DMS153 (cell line): ENCODE results near the gene SPATS2.

Source experiments
- DNase-seq: peaks from one replicate; lab custom pipeline; 2025; lab: John Stamatoyannopoulos, UW

SPATS2 gene

GRCh38 chr12:49335955-49336644 is 31.2 kb upstream of the SPATS2 start:
- no peak for DNase-seq

GRCh38 chr12:49336645-49337584 is 30.3 kb upstream of the SPATS2 start, which contains the start of gene C1QL4:
Gene C1QL4, minus strand, starts transcription at chr12:49337188. Its CDS starts 711 bp downstream, at chr12:49336477.
- DNase-seq: peak; percentile 39

DNA sequence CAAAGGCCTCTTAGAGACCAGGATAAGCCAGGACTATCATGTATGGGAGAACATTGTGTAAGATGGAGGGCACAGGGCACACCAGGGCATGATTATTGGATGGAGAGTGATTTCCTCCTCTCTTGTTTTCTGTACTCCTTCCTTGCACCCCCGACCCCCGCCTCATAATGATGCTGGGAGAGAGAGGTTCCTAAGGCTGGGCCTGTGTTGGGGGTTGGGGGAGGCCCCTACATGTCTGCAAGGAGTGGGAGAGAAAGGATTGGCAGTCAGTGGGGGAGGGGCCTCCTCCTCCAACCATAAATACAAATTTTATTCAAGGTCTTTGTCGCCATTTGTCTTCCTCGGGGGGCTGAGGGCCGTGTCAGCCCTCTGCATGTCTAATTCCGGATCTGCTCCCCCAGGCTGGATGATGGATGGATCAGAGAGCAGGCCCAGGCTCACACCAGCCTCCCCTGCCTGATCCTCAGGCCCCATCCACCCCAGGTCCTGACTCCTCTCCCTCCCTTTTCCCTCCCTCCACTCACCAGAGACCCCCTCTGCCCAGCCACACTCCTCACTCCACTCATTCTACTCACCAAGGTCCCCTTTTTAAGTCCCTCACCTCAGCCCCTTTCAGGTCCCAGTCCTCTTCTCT is 28.3 kb upstream of the SPATS2 start:
- no peak for DNase-seq

DNA sequence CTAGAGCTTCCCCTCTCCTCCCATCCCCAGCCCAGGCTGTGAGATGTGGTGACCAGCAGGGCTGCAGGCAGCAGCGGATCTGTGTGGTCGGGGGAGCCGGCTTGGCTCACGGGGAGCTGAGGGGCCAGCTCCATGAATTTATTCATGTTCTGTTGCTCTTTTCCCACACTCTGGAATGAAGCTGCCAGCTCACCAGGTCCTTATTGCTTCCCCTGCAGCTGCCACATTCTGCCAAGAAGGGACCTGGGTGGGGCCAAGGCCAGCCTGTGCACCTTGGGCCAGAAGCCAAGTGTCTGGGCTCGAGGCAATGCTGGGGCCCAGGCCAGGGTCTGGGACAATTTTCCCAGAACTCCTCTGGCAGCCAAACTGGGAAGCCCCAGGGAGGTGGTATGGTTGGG is 27.8 kb upstream of the SPATS2 start:
- DNase-seq: no peak

DNA sequence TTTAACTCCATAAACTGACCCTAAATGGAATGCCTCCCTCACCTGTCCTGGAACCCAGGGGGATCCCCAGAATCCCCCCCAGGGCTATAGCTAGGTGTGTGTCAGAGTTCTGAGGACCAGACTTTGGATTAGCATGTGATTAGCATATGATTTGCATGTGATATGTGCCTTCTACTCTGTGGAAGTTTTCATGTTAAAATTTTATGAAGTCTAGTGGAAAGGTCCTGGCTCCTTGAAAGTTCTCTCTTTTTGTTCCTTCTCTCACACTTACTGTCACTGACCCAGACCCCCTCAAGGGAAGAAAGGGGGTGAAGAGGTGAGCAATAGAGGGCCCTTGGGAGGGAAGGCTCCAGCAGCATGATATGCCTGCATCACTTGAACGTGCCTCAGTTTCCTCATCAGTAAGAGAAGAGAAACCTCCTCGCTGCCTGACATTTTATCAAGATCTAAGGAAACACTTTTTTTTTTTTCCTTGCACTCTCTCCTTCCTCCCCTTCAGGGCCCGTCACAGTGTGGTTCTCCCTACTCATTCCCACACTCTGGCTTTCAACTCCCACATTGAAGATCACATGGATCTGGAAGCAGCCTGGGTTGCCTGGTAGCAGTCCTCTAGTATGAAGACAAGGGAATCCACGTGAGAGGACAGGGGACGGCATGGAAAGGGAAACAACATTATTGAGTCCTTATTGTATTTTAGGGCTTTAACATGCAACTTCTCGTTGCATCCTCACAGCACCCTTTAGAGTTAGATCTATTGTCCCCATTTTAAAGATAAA is 27.0 kb upstream of the SPATS2 start:
- no peak for DNase-seq

DNA sequence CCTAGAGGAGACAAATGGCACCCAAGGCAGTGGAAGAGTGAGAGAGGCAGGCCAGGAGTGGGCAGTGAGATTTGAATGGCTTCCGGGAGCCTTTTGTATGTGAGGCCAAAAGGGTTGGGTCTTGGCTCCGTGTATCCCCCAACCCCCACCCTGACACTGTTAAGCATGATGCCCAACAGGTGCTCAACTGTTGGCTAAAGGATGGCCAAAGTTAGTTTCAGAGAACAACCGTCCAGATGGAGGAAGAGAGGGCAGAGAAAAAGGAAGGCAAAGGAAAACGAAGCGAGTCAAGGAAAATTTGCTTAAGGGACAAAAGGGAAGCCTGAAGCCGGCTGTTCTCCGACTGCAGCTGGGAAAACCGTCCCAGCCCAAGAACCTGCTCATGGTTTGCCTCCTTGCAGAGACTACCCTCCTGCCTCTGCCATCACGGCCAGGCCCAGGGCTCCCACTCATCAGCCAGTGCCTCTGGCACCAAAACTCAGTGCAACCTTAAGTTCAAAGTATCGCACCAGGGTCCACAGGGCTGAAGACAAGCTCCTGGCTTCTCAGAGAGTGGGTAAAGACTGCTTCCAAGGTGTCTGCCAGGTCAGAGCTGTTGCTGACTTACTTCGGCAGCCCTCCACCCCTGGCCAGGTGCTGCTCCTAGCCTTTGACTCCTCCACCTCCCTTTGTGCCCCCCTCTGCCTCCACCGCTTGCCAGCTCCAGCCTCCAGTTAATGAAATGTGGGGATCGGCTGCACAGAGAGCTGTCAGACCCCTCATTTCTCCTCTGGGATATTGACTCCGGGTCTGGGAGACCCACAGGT is 26.1 kb upstream of the SPATS2 start:
- DNase-seq: no peak

- DNase-seq: no peak
These were observed 25.5 kb upstream of the SPATS2 start for GRCh38 chr12:49341777-49342065.

DNA sequence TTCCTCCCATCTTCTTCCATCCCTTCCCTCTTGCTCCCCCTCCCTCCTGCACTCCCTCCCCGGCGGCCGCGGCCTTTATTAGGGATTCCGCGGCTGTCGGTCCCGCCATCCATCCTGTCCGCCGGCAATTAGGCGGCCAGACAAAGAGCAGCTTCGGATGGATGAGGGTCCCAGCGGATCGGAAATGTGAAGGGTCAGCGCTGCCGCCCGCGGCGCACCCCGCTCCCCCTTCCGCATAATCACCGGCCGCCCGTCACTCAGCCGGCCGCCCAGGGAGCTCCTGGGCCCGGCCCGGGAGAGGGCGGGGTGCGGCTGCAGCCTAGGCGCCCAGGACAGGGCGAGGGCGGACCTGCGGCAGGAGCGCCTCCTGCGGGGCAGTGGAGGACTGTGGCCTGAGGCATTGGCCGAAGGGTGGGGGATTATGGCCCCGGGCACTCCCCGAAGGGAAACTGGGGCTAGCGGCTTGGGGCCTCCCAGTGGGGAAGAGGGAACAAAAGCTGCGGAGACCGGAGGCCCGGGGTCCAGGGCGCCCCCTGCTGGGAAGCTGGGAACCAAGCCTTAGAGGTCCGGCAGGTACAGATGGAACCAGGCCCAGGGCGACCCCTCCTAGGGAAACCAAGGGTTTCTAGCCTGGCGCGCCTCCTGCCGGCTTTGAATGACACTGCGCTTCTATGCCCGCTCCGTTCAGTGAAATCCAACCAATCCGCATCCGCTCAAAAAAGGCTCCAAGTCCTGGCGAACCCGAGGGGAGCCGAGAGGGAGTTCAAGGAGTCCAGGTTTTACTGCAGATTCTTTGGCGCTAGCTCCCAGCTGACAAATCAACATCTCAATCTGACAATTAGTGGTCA is 25.0 kb upstream of the SPATS2 start:
- peak; percentile 76 for DNase-seq

- no peak for DNase-seq
These were observed 24.1 kb upstream of the SPATS2 start for GRCh38 chr12:49342914-49343731.

DNA sequence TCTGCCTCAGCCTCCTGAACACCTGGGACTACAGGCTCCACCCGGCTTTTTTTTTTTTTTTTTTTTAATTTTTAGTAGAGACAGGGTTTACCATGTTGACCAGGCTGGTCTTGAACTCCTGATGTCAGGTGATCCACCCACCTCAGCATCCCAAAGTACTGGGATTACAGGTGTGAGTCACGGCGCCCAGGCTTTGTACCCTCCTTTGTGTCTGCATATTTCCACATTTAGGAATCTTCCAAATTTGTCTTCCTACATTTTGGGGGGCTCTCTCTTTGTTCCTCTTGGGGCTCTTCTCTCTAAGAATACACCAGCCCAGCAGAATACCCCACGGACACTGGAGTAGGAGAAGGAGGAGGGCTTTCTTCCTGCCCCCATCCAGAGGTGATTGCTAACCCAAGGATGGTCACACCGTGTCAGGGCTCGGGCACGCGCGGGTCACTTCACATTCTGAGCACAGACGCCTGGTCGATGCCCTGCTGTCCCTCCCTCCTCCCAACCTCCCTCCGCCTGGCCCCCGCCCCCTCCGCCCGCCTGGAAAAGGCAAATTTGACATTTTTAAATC is 22.7 kb upstream of the SPATS2 start:
- DNase-seq: no peak

- no peak for DNase-seq
These were observed 22.0 kb upstream of the SPATS2 start for GRCh38 chr12:49345051-49345824.

GRCh38 chr12:49345825-49346658 is 21.2 kb upstream of the SPATS2 start:
- DNase-seq: no peak

DNA sequence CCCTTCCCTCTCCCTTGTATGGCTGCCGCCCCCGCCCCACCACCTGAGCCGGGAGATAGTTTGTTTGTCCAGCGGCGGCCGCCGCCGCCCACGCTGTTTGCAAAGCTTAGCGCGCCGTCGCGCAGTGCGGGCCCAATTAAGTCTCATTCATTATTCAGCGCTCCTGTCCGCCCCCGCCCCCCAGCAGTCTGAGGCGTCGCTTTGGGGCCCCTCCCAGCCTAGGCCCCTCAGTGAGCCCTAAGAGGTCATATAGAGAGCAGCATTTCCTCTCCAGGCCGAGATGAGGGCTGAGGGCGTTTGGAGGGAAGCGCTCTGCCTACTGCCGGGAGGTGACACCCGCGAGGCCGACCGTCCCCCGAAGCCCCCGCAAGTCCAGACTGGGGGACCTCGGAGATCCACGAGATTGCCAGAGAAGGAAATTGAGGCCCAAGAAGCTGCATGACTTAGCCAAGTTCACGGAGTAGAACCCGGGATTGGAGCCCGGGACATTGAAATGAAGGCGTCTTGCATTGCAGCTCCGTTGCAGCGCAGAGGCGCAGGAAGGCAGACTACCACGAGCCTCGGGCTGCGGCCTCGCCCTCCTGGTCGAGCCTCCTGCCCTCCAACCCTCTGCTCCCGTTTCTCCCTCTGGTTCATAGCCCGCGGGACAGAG is 20.5 kb upstream of the SPATS2 start, which contains the start of gene DNAJC22:
TSS of gene DNAJC22 (plus strand) at position 230 of the 652 bp plus-strand sequence. CDS start 1,985 bp downstream, outside the sequence.
- no peak for DNase-seq

GRCh38 chr12:49347311-49348193 is 19.7 kb upstream of the SPATS2 start:
- DNase-seq: peak; percentile 17

DNA sequence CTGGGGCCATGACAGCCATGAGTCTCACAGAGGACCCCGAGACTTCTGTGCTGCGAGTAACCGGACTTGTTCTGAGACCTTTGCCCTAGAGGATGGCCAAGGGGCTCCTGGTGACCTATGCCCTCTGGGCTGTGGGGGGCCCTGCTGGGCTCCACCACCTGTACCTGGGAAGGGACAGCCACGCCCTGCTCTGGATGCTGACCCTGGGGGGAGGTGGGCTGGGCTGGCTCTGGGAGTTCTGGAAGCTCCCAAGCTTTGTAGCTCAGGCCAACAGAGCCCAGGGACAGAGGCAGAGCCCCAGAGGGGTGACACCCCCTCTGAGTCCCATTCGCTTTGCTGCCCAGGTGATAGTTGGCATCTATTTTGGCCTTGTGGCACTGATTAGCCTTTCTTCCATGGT is 18.5 kb upstream of the SPATS2 start:
- DNase-seq: no peak

- DNase-seq: no peak
These were observed 18.0 kb upstream of the SPATS2 start for GRCh38 chr12:49349266-49349665.
